Measurements from ENCODE around the gene SYTL1.
A peak's percentile ranks its signal among the peaks of the same experiment; 100 is the strongest.

Gene SYTL1, protein sequence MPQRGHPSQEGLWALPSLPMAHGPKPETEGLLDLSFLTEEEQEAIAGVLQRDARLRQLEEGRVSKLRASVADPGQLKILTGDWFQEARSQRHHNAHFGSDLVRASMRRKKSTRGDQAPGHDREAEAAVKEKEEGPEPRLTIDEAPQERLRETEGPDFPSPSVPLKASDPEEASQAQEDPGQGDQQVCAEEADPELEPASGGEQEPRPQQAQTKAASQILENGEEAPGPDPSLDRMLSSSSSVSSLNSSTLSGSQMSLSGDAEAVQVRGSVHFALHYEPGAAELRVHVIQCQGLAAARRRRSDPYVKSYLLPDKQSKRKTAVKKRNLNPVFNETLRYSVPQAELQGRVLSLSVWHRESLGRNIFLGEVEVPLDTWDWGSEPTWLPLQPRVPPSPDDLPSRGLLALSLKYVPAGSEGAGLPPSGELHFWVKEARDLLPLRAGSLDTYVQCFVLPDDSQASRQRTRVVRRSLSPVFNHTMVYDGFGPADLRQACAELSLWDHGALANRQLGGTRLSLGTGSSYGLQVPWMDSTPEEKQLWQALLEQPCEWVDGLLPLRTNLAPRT

DNA sequence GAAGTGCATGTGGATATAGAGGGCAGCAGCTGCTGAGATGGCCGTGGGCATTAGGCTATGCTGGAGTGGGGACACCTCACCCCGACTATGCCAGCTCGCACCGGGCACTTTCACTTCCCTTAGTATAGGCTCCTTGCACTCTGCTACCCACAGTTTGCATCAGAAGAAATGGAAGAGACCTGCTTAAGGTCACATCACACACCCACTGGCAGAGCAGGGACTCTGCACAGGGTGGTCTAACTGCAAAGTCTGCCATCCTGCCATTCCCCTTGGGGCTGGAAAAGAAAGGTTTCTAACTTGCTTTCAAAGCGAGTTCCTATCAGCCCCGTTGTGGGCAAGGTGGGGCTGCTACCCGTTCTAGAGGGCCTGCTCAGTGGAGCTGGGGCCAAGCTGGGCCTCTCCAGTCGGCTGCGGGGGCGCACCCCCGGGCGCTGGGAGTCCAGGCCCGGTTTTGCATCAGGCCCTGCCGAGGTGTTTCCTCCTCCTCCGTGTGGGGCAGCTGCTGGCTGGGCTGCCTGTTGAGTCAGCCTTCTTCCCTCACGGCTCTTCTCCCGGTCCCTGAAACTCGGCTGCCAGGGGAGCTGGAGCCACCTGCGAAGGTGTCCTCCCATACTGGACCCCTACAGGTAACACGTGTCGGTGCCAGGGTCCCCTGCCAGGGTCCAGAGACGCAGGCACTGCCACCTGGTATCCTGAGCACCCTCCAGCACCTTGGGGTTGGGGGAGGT is at the start of gene SYTL1:
Gene SYTL1 (plus strand): TSS at position 498 of the 728 bp plus-strand sequence. CDS start 3,313 bp downstream, outside the sequence.
- DNase-seq: peak; percentile 51

DNA sequence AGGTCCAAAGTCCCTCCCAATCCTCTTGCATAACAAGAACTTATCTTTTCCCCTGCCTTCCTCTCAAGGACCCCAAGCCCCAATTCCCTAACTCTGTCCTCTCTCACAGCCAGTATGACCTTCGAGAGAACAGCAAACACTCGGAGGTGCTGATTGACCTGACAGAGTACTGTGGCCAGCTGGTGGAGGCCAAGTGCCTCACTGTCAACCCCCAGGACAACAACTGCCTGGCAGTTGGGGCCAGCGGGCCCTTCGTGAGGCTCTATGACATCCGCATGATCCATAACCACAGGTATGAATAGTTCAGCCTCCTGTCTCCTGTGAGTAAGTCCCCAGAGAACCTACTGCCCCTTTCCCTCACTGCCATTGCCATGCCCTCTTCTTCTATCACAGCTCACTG is 49.7 kb upstream of the SYTL1 start:
- no peak for DNase-seq

- DNase-seq: no peak
Observed at GRCh38 chr1:27293915-27294314, 47.9 kb upstream of the SYTL1 start.

GRCh38 chr1:27296773-27297291 is 45.0 kb upstream of the SYTL1 start:
- peak; percentile 54 for DNase-seq

- DNase-seq: no peak
Observed at GRCh38 chr1:27297903-27298302, 43.9 kb upstream of the SYTL1 start.

- DNase-seq: no peak
Observed at GRCh38 chr1:27298632-27299384, 43.0 kb upstream of the SYTL1 start.

DNA sequence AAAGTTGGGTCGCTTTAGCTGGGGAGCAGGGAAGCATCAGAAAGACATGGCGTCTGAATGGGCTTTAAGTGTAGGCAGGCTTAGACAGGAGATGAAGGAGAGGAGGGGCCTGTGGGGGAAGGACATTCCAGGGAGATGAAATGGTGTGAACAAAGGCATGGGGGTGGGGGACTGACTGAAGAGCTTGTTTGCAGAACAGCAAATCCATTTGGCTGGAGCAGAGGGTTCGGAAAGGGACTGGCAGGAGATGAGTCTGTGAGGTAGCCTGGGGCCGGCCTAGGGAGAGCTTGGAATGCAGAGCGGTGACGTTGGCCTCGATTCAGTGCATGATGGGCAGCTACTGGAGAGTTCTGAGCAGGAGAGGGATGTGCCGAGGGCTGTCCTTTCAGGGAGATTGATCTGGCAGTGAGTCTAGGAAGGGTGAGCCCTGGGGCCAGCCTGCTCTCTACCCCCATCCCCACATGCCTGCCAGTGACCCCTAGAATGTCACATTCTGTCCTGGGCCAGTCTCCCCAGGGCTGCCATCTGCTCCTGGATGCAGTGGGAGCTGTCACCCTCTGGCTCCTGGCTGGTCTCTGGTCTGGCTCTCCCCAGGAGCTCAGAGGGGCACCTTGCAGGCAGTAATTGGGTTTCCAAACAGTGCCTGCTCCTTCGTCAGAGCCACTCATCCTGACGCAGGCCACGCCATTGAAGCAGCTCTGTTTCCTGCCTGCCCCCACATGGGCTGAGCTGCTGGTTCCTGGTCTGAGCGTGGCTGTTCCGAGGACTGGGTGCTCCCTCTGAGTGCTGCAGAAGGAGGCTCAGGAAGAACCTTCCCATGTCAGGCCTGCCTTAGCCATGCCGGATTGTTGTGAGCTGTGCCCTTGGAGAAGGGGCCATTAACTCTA is 42.2 kb upstream of the SYTL1 start:
- DNase-seq: no peak

DNA sequence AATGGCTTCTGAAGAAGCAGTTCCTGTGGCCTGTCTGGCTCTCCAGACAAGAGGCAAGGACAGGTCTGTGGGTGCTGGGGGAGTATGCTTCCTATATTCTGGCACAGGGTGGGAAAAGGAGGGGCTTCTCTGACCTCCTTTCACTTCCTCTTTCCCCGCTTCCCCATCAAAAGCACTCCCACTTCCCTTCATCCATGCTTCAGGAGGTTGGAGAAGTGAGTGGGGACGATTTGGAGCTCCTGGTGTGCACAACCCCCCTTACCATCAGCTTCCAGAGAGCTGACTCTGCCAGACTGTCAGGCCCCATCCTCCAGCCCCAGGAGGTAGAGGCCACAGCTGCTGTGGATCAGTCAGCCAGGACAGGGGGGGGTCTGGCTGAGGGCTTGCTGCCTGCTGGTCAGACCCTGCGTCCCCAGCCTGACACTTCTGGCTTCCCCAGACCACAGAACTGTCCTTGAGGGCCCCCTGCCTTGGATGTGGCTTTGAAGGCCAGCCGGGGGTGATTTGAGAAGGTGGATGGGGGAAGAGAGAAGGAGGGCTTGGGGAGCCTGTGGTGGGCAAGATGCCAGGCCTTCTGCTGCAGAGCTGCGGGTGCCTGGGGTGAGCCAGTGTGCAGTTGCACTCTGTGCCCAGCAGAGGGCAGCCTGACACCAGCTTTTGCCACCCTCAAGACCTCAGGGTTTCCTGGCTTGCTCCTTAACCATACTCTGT is 41.3 kb upstream of the SYTL1 start:
- peak; percentile 68 for DNase-seq

DNA sequence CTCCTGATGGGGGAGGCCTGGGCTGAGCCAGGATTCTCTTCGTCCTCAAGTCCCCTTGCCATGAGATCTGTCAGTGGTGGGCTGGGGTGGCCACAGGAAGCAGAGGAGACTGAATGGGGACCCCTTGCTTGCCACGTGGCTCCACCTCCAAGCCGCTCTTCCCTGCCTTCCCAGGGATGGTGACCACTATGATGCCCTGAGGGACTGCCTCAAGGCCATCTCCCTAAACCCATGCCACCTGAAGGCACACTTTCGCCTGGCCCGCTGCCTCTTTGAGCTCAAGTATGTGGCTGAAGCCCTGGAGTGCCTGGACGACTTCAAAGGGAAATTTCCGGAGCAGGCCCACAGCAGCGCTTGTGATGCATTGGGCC is 40.8 kb upstream of the SYTL1 start:
- DNase-seq: no peak

DNA sequence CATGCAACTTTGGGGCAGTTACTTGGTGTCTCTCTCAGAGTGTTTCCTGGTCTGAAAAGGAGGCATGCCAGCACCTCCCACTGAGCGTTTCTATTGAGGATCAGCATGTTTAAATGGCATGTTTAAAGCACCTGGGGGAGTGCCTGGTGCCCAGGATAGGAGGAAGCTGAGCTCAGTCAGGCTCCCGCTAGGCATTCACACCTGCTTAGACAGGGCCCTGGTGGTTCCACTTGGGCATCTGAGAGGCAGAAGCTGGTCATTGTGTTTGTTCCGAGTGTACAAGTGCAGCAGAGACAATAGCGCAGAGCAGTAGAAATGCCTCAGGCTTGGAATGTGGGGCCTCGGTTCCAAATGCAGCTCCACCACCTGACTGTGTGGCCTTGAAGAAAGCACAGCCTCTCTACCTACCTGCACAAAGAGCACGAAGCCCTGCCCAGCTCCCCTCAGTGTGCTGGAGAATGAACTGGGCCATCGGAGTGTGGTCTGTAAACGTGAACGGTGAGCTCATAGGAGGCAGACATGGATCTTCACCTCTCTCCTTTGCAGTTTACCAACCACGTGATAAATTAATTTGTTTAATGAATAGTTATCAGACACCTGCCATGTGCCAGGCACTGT is 40.1 kb upstream of the SYTL1 start:
- DNase-seq: no peak

GRCh38 chr1:27302612-27303011 is 39.2 kb upstream of the SYTL1 start:
- DNase-seq: no peak

GRCh38 chr1:27303509-27303908 is 38.3 kb upstream of the SYTL1 start:
- no peak for DNase-seq

DNA sequence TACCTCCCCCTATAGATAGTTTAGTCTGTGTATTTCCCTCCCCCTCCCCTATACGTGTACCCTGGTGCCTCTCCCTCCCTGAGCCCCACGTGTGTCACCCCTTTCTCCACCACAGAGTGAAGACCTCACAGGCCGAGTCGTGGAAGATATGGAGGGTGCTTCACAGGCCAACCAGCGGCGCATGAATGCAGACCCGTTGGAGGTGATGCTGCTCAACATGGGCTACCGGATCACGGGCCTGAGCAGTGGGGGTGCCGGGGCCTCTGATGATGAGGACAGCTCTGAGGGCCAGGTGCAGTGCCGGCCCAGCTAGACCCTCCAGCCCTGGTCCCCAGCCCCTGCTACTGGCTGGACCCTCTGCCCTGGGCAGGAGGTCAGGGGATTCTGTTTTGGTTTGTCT is 35.8 kb upstream of the SYTL1 start:
- DNase-seq: no peak

- DNase-seq: no peak
Observed at GRCh38 chr1:27306892-27307761, 34.7 kb upstream of the SYTL1 start.

GRCh38 chr1:27307874-27308598 is 33.8 kb upstream of the SYTL1 start:
- DNase-seq: no peak

GRCh38 chr1:27314169-27314568 is 27.7 kb upstream of the SYTL1 start:
- no peak for DNase-seq

DNA sequence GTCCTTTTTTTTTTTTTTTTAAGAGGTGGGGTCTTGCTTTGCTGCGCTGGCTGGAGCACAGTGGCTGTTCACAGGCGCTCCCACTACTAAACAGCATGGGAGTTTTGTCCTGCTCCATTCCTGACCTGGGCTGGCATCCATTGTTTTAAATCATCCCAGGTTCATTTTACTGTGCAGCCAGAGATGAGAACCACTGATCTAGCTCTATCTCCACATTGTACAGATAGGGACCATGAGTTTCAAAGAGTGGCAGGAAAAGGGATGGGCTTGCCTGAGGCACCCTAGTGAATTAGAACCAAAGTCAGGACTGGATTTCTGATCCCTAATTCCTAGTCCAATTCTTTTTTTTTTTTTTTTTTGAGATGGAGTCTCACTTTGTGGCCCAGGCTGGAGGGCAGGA is 27.1 kb upstream of the SYTL1 start:
- DNase-seq: no peak

DNA sequence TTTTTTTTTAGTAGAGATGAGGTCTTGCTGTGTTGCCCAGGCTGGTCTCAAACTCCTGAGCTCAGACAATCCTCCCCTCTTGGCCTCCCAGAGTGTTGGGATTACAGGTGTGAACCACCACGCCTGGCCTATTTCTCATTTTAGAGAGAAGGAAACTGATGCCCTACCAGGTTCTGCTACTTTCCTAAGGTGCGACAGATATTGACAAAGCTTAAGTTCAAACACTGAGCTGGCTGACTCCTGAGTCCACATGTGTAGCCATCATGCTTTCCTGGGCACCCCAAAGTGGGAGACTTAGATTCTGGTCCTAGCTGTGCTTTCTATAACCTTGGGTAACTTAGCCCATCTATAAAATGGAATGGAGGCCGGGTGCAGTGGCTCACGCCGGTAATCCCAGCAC is 25.0 kb upstream of the SYTL1 start:
- DNase-seq: no peak

DNA sequence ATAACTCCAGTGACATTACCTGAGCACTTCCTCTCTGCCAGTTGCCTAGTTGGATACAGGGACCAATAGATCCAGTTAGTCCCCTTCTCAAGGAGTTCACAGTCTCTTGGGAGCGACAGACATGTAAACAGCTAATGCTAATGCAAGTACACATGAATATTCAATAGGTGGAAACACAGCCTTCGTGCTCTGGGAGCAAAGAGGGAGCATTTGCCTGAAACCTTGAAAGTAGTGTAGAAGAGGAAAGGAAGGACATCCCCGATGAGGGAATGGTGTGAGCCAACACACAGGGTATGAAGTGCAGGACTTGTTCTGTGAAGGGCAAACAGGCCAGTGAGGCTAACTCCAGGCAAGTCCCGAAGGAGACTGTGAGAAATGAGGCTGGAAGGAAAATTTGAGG is 23.7 kb upstream of the SYTL1 start:
- DNase-seq: no peak
